Fibroblast of villous mesenchyme (primary cell): ENCODE data around the gene NEK9. TPM values are rescaled to one million over a fixed set of nuclear protein-coding genes. Genes with fewer than 3 reads are reported as not detected.

Experiments
- DNase-seq: peaks from one replicate; pipeline ENCODE4 v3.0.0-alpha.2; 2010; ENCODE audit warnings: low read depth
- H3K4me3 ChIP-seq: 2 replicates; pipeline ENCODE4 v1.5.1; 2011; ENCODE audit warnings: low read depth, mild to moderate bottlenecking, low read length
- total RNA-seq: library from RNA; depleted of rRNA; stranded (reverse); fragments of >200 nt; gene quantifications from 2 replicates; pipeline ENCODE4 v1.2.3, GENCODE V29; 2012
- TF ChIP-seq, protein P1 (sequence below): IDR thresholded peaks from 2 replicates; pipeline ENCODE4 v1.5.1; 2012; ENCODE audit warnings: low read depth, mild to moderate bottlenecking, low read length; ENCODE audit not compliant: insufficient read depth

NEK9 gene
- total RNA-seq, 1 donor: 32.0 TPM

DNA sequence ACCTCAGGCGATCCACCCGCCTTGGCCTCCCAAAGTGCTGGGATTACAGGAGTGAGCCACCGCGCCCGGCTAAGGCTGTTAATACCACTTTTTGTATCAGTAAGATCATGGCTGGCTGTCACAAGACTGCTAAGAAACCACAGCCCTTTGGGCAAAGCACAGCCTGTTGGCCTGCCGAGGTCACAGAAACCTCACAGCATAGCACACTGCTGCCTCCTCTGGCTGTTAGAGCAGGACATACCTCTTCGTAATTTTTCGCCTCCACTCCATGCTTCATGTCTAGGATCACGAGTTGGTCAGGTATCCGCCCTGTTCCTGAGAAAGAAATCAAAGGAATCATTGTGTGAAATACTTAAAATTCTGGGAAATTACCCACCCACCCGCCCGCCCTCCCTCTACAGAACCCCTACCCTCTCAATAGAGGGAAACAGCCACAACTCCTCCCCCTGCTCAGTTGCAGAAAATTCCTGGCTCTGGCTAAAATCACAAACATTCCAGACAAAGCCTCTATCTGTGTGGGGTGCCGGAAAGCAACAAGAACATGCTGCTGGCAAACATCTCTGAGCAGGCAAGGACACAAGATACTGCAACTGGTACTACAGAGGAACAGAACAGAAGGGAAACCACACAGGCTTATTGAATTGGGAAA, 20.7 kb upstream of the NEK9 start:
- TF ChIP-seq, protein P1, sequence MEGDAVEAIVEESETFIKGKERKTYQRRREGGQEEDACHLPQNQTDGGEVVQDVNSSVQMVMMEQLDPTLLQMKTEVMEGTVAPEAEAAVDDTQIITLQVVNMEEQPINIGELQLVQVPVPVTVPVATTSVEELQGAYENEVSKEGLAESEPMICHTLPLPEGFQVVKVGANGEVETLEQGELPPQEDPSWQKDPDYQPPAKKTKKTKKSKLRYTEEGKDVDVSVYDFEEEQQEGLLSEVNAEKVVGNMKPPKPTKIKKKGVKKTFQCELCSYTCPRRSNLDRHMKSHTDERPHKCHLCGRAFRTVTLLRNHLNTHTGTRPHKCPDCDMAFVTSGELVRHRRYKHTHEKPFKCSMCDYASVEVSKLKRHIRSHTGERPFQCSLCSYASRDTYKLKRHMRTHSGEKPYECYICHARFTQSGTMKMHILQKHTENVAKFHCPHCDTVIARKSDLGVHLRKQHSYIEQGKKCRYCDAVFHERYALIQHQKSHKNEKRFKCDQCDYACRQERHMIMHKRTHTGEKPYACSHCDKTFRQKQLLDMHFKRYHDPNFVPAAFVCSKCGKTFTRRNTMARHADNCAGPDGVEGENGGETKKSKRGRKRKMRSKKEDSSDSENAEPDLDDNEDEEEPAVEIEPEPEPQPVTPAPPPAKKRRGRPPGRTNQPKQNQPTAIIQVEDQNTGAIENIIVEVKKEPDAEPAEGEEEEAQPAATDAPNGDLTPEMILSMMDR: peak; percentile 66
- no peak overlapping the region for H3K4me3 ChIP-seq
- peak; percentile 98 for DNase-seq

DNA sequence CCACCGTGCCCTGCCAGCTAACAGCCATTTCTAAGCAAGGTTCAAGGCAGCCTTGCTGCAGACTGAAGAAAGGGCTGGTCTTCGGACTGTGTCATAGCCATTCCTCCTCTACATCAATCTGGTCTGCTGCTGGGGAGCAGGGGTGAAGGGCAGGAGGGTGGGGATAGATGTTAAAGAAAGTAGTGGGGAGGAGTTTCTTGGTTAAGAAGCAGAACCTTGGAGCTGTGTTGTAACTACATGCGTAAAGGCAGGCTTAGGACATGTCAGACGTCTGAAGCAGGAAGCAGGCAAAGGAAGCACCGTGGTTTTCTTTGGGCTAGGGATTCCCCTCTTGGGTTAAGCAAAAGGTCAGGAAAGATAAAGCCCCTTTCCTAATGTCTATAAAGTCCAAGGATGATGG, 18.1 kb upstream of the NEK9 start:
- H3K4me3 ChIP-seq: no peak overlapping the region
- DNase-seq: peak; percentile 82
- TF ChIP-seq, protein P1: no peak

DNA sequence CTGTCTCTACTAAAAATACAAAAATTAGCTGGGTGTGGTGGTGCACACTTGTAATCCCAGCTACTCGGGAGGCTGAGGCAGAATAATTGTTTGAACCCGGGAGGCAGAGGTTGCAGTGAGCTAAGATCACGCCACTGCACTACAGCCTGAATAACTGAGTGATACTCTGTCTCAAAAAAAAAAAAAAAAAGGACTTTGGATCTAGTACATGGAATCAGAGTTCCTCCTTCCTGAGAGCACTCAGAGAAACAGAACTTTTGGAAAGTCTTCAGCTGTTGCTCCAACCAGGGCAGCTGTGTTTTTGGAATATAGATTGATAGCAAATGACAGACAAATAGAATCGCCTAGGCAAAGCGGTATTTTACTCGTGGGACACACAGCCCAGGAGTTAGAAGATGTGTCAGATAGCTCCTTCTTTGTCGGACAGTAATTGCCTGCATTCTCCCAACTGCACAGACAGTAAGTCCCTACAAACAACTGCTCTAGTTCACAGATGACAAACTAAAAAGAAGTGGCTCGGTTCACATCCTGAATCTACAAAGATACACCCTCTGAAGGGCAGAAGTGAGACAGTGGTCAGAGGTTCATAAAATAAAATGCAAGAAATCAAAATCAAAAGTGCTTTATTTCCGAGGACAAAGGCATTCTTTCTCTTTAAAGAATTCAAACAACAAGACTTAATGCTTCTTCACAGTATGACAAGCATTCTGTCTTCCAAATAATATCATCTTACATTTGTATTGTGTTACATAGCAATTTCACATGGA, 17.1 kb upstream of the NEK9 start:
- TF ChIP-seq, protein P1: no peak
- DNase-seq: no peak
- no peak overlapping the region for H3K4me3 ChIP-seq

DNA sequence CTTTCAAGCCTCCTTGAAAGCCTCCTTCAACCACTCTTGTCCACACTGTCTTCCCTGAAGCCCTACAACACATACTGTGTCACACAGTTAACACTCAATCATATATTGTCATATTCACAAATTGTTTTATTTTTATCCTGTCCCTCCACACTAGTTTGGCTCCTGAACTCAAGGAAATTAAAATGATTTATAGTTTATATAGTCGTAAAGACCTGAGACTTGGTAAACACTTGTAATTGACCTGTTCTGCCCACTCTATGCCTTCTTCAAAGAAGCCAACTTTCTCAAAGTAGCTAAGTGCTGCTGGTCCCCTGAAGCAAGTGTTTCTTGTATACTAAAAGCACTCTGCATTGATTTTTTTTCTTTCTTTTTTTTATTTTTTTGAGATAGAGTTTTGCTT, 15.6 kb upstream of the NEK9 start:
- no peak for DNase-seq
- no peak overlapping the region for H3K4me3 ChIP-seq
- TF ChIP-seq, protein P1: no peak

DNA sequence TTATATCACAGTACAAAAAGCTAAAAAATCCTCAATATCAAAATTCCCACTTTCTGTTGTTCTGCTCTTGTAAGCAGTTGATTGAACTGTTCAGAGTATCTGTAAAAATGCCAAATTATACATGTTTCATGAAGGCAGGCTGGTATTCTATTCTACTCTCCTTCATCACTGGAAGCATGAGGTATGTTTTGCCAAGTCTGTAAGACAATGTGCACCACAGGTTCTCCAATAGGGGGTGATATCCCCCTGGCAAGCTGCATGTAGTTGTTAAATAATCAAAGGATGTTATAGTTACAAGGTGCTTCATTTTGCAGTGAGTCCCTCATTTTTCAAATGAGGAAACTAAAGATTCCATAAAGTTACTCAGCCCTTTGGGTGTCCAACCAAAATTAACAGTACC, 15.1 kb upstream of the NEK9 start:
- peak; percentile 65 for DNase-seq
- H3K4me3 ChIP-seq: no peak overlapping the region

DNA sequence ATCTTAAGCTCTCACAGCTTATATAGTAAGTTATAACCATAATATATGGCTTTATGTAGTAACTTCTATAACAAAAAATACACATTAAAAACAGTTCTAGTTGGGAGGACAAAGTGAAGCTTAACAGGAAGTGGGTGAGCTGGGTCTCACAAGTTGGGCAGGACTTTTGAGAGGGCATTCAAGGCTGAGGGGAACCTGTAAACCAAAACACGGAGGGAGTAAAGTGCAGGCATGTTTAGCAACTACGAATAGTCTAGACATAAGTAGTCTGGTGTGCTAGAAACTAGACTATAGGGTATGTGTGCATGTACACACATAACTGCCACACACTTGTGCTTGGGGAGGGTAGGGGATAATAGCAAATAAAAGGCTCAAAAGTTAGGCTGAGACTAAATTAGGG, 14.2 kb upstream of the NEK9 start:
- DNase-seq: no peak
- no peak overlapping the region for H3K4me3 ChIP-seq
- TF ChIP-seq, protein P1: no peak

More for the DNA sequence above, 15.1 kb upstream of the NEK9 start:
- TF ChIP-seq, protein P1: peak; percentile 59
